K562 (cell line): ENCODE measurements around the gene C13orf46. TPM values are rescaled to one million over a fixed set of nuclear protein-coding genes. Genes with fewer than 3 reads are reported as not detected.

Source experiments
- ATAC-seq: fragments of 200-7000 bp; cut with Tn5 transposase; 3 replicates; pipeline ENCODE4 v1.9.1; 2020; ENCODE audit warnings: moderate library complexity
- BruUV-seq: library from RNA; stranded (reverse); fragments of 400-500 nt; replicated peaks from 2 replicates; lab custom pipeline; 2021; lab: Mats Ljungman, UMichigan
- CTCF ChIA-PET: fragments of 300-600 bp; formaldehyde crosslinking; extraction: SDS; loops from one replicate; lab custom pipeline; 2021; ENCODE audit warnings: low intra/inter-chr PET ratio; lab: Yijun Ruan, JAX
- POLR2A ChIA-PET: fragments of 300-600, 350-650 bp; sonication (Branson Sonifier 250); formaldehyde crosslinking; extraction: SDS; loops from one replicate; lab custom pipeline; 2021; ENCODE audit warnings: antibody characterized with exemption, inconsistent platforms; lab: Yijun Ruan, JAX
- DNase-seq, 4 experiments: peaks; one replicate each; pipeline versions ENCODE4 v3.0.0 to v3.0.0-alpha.2; 2011 to 2018; ENCODE audit warnings: low spot score in 3 of 4, mixed read lengths in 3 of 4; ENCODE audit errors: extremely low read depth in 1 of 4
- FAIRE-seq: peaks from 2 replicates; lab custom pipeline; 2011; peaks lifted over from hg19 to GRCh38; lab: Jason Lieb, UNC
- H2AFZ ChIP-seq: 2 replicates; pipeline ENCODE4 v1.6.0; 2011; ENCODE audit warnings: low read depth, low read length, control low read depth, inconsistent platforms
- H3K27ac ChIP-seq: fragments of 200-600 bp; 3 replicates; pipeline ENCODE4 v1.8.0; 2011; ENCODE audit warnings: low read depth, mild to moderate bottlenecking, control low read depth, inconsistent platforms, low read length, moderate library complexity, mixed read lengths; ENCODE audit errors: extremely low read depth
- H3K27me3 ChIP-seq, 2 experiments: fragments of 300-600 bp in 1 of 2; 2 replicates in 1 of 2; 3 replicates in 1 of 2; pipeline versions ENCODE4 v1.6.0 to v1.8.0; 2011; ENCODE audit warnings: inconsistent platforms in 2 of 2, low read length in 2 of 2, mild to moderate bottlenecking in 1 of 2, mixed read lengths in 1 of 2, moderate library complexity in 1 of 2; ENCODE audit not compliant: control insufficient read depth in 2 of 2, insufficient read depth in 2 of 2
- H3K36me3 ChIP-seq: fragments of 300-600 bp; 3 replicates; pipeline ENCODE4 v1.8.0; 2011; ENCODE audit warnings: mild to moderate bottlenecking, low read length, inconsistent platforms; ENCODE audit not compliant: control insufficient read depth, insufficient read depth
- H3K4me1 ChIP-seq, 2 experiments: fragments of 200-600 bp in 1 of 2; replicated peaks in 1 of 2; 2 replicates in 1 of 2; 3 replicates in 1 of 2; pipeline versions ENCODE4 v1.5.1 to v1.8.0; 2011; ENCODE audit warnings: inconsistent platforms in 2 of 2, low read length in 2 of 2, mild to moderate bottlenecking in 1 of 2, mixed read lengths in 1 of 2, moderate library complexity in 1 of 2; ENCODE audit not compliant: control insufficient read depth in 2 of 2, insufficient read depth in 2 of 2
- H3K4me2 ChIP-seq: 2 replicates; pipeline ENCODE4 v1.6.1; 2011; ENCODE audit warnings: low read length, control low read depth, inconsistent platforms, mixed read lengths; ENCODE audit not compliant: insufficient read depth
- H3K4me3 ChIP-seq: fragments of 200-600 bp; sonication (generic), shearing (Covaris generic); 2 replicates; pipeline ENCODE4 v1.5.1; 2016; ENCODE audit warnings: control low read depth, inconsistent platforms
- H3K79me2 ChIP-seq: fragments of 200-600 bp; 3 replicates; pipeline ENCODE4 v1.8.0; 2011; ENCODE audit warnings: low read length, inconsistent platforms; ENCODE audit not compliant: control insufficient read depth, insufficient read depth
- H3K9ac ChIP-seq, 2 experiments: 2 replicates each; pipeline versions ENCODE4 v1.6.0 to v1.6.1; 2011; ENCODE audit warnings: low read depth in 2 of 2, low read length in 2 of 2, control low read depth in 1 of 2, inconsistent platforms in 1 of 2, mild to moderate bottlenecking in 1 of 2, mixed read lengths in 1 of 2; ENCODE audit not compliant: insufficient read depth in 1 of 2
- H3K9me1 ChIP-seq: one replicate; pipeline ENCODE4 v1.6.0; 2011; ENCODE audit warnings: inconsistent platforms, mild to moderate bottlenecking, low read length, moderate library complexity; ENCODE audit not compliant: control insufficient read depth, insufficient read depth
- H3K9me3 ChIP-seq: replicated peaks from 2 replicates; pipeline ENCODE4 v1.5.1; 2011; ENCODE audit warnings: low read depth, low read length, inconsistent platforms; ENCODE audit not compliant: control insufficient read depth, insufficient read depth
- H4K20me1 ChIP-seq: replicated peaks from 2 replicates; pipeline ENCODE4 v1.6.1; 2011; ENCODE audit warnings: low read length, inconsistent platforms, mixed read lengths; ENCODE audit not compliant: control insufficient read depth, insufficient read depth
- HBP1 ChIP-seq: fragments of 450-650 bp; formaldehyde crosslinking; IDR thresholded peaks from 2 replicates; pipeline ENCODE4 v1.4.0; 2022; ENCODE audit warnings: missing genetic modification characterization
- NEUROD1 ChIP-seq: fragments of 150-350 bp; IDR thresholded peaks from 2 replicates; pipeline ENCODE4 v1.6.1; 2014; ENCODE audit warnings: borderline replicate concordance, low read length, low read depth; ENCODE audit not compliant: partially characterized antibody
- WGBS: fragments of 100-300 bp; shearing (Covaris generic); methylation state at CpG from one replicate; pipeline ENCODE4 v1.1.6; 2016; ENCODE audit warnings: low coverage, mixed read lengths; ENCODE audit not compliant: insufficient coverage; ENCODE audit errors: missing lambda C conversion rate; 5-methylcytosine and 5-hydroxymethylcytosine counted together
- in situ Hi-C: fragments of 300-500 bp; cut with MboI; formaldehyde crosslinking; loops from 4 replicates; pipeline ENCODE4 v1.15.0; 2018; ENCODE audit warnings: inconsistent platforms, mixed read lengths
- intact Hi-C: fragments of 100-400 bp; cut with micrococcal nuclease; formaldehyde crosslinking; loops from 2 replicates; pipeline ENCODE4 v1.14.2; 2022
- polyA plus RNA-seq, 8 experiments: library from polyadenylated mRNA; depleted of rRNA in 4 of 8; stranded (reverse) in 5 of 8; unstranded in 3 of 8; fragments of >200 nt; fragmentation: Nextera tagmentation in 2 of 8; fragmentation: Illumina TruSeq in 1 of 8; extraction: Ambion mirVana in 2 of 8; extraction: Trizol in 1 of 8; gene quantifications; 2 replicates each; pipeline versions ENCODE4 v1.2.1 to v1.2.3, GENCODE V29; 2011 to 2014; ENCODE audit warnings: inconsistent platforms in 1 of 8, missing spikeins in 1 of 8
- total RNA-seq, 7 experiments: library from RNA; depleted of rRNA in 6 of 7; stranded (reverse); fragments of >200 nt in 6 of 7; fragmentation: Illumina TruSeq in 2 of 7; extraction: Trizol in 2 of 7; gene quantifications; 2 replicates each; pipeline versions ENCODE4 v1.2.1 to v1.2.3, GENCODE V29; 2011 to 2021; ENCODE audit warnings: low replicate concordance in 1 of 7

C13orf46 gene
- total and polyA plus RNA-seq, 9 of the 15 experiments (the other 6 are each of a cell fraction or from before 2014, with no cell fraction given): 0.04 to 0.24 (median 0.05) TPM; not detected in 4

- TF ChIP-seq HBP1 (CRISPR knock-in tag): no peak
Observed at GRCh38 chr13:113906571-113906970, 67.3 kb downstream of the C13orf46 start (continued).

- ChIA-PET POLR2A (no interaction called here), CTCF (no interaction called here)
- no peak overlapping the region for H3K9ac ChIP-seq
- H3K27me3 ChIP-seq: peaks cover 7 to 45% of the 10 kb centered on the region in 2 experiments; a peak in 4 of 5 replicates
- in situ Hi-C loops (no loop called here), intact Hi-C loops (no loop called here)
- TF ChIP-seq NEUROD1: no peak
- no peak overlapping the region for H3K4me3 ChIP-seq
- ATAC-seq: no peak
- no peaks in the 10 kb centered on the region for H3K79me2 ChIP-seq
- no peak overlapping the region for H3K4me2 ChIP-seq
- no peak for FAIRE-seq
- H4K20me1 ChIP-seq: no peaks in the 10 kb centered on the region
- H3K27ac ChIP-seq: no peak overlapping the region
- peaks cover 0 to 2% of the 10 kb centered on the region in 2 experiments; a peak in 1 of 5 replicates for H3K4me1 ChIP-seq
- BruUV-seq: no TSS peak
- no peaks in the 10 kb centered on the region for H3K9me3 ChIP-seq
- H2AFZ ChIP-seq: no peak overlapping the region
- H3K9me1 ChIP-seq: no peaks in the 10 kb centered on the region
- WGBS: under 1% methylated on average over 8 of the region's 8 CpGs
- DNase-seq: no peak
- H3K36me3 ChIP-seq: no peaks in the 10 kb centered on the region
Observed at GRCh38 chr13:113905942-113906341, 67.9 kb downstream of the C13orf46 start.
